ENCODE measurements around the gene TSNAX.

- TF ChIP-seq CTCF (optimal IDR thresholded peaks at IDR 0.05 in 1 of 3, IDR thresholded peaks at IDR 0.05 in 1 of 3, conservative IDR thresholded peaks at IDR 0.05 in 1 of 3; ENCODE audit: extremely low read depth in 1 of 3, insufficient read depth in 2 of 3, low read length in 3 of 3) = no peak
- TF ChIP-seq EZH2 (IDR thresholded peaks at IDR 0.05; ENCODE audit: low read length) = no peak
Measured at GRCh38 chr1:231544943-231545592, 16.6 kb downstream of the TSNAX start.
